Measurements from ENCODE around the gene MTTP. TPM values are rescaled to one million over a fixed set of nuclear protein-coding genes. Genes with fewer than 3 reads are reported as not detected.

Gene MTTP
- total RNA-seq, 1 donor from 2014 or later = not detected

DNA sequence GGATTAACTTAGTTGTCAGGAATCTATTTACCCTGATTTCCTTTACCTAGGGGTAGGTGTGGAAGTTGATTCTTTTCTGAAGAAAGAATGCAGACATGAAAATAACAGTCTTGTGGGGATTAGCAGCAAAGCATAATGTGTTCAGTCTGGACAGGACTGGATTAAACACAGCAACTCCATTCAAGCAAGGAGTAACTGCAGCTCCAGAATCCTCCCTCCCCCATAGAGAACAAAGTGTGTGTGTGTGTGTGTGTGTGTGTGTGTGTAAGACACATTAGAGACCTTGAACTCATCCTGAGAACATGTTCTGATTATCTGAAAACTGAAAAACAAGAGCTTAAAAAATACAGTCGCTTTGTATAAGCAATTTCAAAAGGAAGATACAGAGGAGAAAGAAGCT lies 73.7 kb downstream of the MTTP start:
- no peaks in the 10 kb centered on the region for H3K9me3 Mint-ChIP-seq
- no peak overlapping the region for H3K4me3 Mint-ChIP-seq
- peaks cover 18% of the 10 kb centered on the region for H3K4me1 Mint-ChIP-seq
- no peaks in the 10 kb centered on the region for H3K36me3 Mint-ChIP-seq
- no peak overlapping the region for H3K27ac Mint-ChIP-seq
- no peak for DNase-seq (ENCODE audit: low spot score in 2 of 2, unreplicated experiment in 2 of 2)
- TF ChIP-seq, protein P1, sequence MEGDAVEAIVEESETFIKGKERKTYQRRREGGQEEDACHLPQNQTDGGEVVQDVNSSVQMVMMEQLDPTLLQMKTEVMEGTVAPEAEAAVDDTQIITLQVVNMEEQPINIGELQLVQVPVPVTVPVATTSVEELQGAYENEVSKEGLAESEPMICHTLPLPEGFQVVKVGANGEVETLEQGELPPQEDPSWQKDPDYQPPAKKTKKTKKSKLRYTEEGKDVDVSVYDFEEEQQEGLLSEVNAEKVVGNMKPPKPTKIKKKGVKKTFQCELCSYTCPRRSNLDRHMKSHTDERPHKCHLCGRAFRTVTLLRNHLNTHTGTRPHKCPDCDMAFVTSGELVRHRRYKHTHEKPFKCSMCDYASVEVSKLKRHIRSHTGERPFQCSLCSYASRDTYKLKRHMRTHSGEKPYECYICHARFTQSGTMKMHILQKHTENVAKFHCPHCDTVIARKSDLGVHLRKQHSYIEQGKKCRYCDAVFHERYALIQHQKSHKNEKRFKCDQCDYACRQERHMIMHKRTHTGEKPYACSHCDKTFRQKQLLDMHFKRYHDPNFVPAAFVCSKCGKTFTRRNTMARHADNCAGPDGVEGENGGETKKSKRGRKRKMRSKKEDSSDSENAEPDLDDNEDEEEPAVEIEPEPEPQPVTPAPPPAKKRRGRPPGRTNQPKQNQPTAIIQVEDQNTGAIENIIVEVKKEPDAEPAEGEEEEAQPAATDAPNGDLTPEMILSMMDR (IDR thresholded peaks at IDR 0.05; ENCODE audit: unreplicated experiment) = no peak
- H3K27me3 Mint-ChIP-seq (ENCODE audit: low read depth) = peaks cover 4% of the 10 kb centered on the region

DNA sequence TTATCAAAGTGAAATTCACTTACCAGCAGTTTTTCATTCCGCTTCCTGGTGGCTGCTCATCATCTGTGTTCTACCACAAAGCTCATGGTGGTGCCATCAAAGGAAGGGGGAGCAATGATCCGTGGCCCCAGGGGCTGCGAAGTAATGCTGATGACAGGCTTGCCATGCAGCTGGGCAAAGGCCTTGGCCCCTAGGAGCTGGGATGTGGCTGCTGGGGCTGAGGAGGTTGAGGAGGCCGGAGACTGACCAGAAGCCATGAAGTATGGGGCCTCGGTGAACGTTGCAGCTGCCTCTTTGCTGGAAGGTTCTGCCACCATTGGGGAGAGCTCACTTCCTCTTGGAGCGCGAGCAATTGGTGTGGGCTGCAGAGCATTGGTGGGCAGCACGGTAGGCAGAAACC lies 74.6 kb downstream of the MTTP start:
- Mint-ChIP-seq H3K4me1 (peaks cover 14% of the 10 kb centered on the region), H3K27me3 (ENCODE audit: low read depth) (peaks cover 4% of the 10 kb centered on the region), H3K27ac (no peak overlapping the region), H3K4me3 (no peak overlapping the region), H3K9me3 (no peaks in the 10 kb centered on the region), H3K36me3 (no peaks in the 10 kb centered on the region)
- TF ChIP-seq, protein P1 (IDR thresholded peaks at IDR 0.05; ENCODE audit: unreplicated experiment) = no peak
- no peak for DNase-seq (ENCODE audit: low spot score in 2 of 2, unreplicated experiment in 2 of 2)

DNA sequence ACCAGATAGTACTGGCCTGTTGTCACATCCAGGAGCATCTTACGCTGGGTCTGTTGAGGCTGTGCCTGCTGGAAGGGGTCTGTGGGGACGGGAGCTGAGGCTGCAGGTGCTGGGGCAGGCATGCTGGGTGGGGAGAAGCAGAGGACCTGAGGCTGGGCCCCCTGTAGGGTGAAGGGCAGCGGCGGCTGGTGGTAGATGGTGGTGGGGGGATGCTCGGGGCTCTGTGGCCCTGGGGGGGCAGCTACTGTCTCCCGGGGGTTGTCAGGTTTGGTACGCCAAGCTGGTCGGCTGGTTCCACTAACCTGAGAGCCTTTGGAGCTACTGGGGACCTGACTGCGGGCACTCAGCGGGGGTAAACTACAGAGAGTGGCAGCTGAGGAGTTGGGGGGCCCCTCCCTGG lies 75.2 kb downstream of the MTTP start:
- H3K4me3 Mint-ChIP-seq = no peak overlapping the region

DNA sequence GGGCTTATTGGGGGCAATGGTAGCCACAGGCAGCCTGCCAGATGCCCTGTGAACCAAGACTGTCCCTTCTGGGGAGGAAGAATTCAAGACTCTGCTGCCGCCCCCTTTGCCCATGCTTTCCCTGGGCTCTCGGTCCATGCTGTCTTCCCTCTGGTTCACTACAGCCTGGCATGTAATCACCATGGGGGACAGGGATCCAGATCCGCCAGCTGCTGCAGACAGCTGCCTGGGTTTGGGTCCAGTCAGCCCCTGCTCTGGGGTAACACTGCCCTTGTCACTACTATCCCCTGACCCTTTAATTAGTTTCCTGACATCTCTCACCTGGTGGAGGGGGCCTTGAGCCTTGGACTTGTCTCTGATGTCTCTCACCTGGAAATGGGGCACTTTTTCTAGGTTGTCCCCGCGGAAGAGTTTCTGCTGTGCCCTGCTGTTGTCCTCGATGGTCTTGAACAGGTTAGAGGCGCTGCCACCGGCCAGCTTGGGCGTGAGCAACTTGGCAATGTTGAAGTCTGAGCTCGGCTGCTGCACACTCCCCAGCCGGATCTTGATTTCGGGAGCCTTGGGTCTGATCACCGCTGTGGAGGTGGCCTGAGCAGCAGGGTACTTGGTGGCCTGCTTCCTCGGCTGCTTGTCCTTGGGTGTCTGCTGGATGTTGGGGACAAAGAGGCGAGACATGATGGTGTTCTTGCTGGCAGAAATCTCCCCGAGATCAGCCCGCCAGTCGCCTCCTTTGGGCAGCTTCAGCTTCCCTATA lies 76.6 kb downstream of the MTTP start:
- no peaks in the 10 kb centered on the region for H3K9me3 Mint-ChIP-seq
- no peak overlapping the region for H3K4me3 Mint-ChIP-seq
- H3K36me3 Mint-ChIP-seq = no peaks in the 10 kb centered on the region
- peaks cover 14% of the 10 kb centered on the region for H3K4me1 Mint-ChIP-seq
- TF ChIP-seq, protein P1 (IDR thresholded peaks at IDR 0.05; ENCODE audit: unreplicated experiment) = no peak
- no peak overlapping the region for H3K27ac Mint-ChIP-seq
- DNase-seq (ENCODE audit: low spot score in 2 of 2, unreplicated experiment in 2 of 2) = no peak
- peaks cover 6% of the 10 kb centered on the region for H3K27me3 Mint-ChIP-seq (ENCODE audit: low read depth)

More for the DNA sequence above, 75.2 kb downstream of the MTTP start:
- Mint-ChIP-seq H3K27ac (no peak overlapping the region), H3K27me3 (ENCODE audit: low read depth) (peaks cover 4% of the 10 kb centered on the region), H3K9me3 (no peaks in the 10 kb centered on the region), H3K36me3 (no peaks in the 10 kb centered on the region), H3K4me1 (peaks cover 13% of the 10 kb centered on the region)
- TF ChIP-seq, protein P1 (IDR thresholded peaks at IDR 0.05; ENCODE audit: unreplicated experiment) = no peak
- no peak for DNase-seq (ENCODE audit: low spot score in 2 of 2, unreplicated experiment in 2 of 2)

DNA sequence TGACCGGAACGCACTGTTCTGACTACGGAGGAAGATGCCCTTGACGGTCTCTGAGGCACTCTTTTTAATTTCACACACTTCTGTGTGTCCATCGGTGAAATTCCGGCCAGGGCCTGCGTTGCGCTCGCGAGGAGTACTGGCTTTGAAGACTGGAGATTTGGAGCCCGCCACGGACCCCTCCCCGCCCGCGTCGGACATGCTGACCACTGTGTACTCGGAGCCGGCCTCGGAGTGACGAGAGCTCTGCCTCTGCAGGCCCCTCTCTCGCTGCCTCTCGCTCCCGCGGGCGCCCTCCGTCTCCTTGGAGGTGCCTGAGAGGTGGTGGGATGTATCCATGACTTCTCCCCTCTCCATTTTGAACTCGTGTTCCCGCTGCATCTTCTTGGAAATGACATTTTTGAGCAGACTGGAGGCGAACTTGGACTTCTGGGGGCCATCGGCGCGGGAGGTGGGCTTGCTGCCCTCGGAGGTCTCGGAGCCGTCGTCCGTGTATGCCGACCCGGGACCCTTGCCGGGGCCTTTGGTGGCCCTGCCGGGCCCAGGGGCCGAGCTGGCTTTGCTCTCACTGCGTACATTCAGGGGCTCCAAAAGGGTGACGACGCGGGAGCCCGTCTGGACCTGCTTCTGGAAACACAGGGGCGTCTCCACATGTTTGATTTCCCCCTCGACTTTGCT lies 77.3 kb downstream of the MTTP start:
- no peak for DNase-seq (ENCODE audit: low spot score in 2 of 2, unreplicated experiment in 2 of 2)
- peaks cover 6% of the 10 kb centered on the region for H3K27me3 Mint-ChIP-seq (ENCODE audit: low read depth)
- H3K4me3 Mint-ChIP-seq = no peak overlapping the region
- TF ChIP-seq, protein P1 (IDR thresholded peaks at IDR 0.05; ENCODE audit: unreplicated experiment) = no peak
- H3K4me1 Mint-ChIP-seq = peaks cover 14% of the 10 kb centered on the region
- no peaks in the 10 kb centered on the region for H3K9me3 Mint-ChIP-seq
- no peak overlapping the region for H3K27ac Mint-ChIP-seq
- H3K36me3 Mint-ChIP-seq = no peaks in the 10 kb centered on the region

Data from mesothelial cell of epicardium (in vitro differentiated cells).